Measurements from ENCODE around the gene PEX11G.

The PEX11G gene

DNA sequence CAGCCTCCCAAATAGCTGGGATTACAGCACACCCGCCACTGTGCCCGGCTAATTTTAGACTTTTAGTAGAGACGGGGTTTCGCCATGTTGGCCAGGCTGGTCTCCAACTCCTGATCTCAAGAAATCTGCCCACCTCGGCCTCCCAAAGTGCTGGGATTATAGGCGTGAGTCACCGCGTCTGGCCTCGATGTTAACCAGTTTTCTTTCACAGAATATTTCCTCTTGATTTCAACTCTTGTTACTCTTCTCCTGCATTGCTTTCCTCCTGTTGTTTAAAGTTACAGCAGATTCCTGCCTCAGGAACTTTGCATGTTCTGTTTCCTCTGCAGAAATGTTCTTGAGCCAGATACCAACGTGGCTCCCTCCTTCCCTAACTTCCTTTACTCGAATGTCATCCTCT is 3.7 kb upstream of the PEX11G start:
- TF ChIP-seq, protein P1, sequence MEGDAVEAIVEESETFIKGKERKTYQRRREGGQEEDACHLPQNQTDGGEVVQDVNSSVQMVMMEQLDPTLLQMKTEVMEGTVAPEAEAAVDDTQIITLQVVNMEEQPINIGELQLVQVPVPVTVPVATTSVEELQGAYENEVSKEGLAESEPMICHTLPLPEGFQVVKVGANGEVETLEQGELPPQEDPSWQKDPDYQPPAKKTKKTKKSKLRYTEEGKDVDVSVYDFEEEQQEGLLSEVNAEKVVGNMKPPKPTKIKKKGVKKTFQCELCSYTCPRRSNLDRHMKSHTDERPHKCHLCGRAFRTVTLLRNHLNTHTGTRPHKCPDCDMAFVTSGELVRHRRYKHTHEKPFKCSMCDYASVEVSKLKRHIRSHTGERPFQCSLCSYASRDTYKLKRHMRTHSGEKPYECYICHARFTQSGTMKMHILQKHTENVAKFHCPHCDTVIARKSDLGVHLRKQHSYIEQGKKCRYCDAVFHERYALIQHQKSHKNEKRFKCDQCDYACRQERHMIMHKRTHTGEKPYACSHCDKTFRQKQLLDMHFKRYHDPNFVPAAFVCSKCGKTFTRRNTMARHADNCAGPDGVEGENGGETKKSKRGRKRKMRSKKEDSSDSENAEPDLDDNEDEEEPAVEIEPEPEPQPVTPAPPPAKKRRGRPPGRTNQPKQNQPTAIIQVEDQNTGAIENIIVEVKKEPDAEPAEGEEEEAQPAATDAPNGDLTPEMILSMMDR (IDR thresholded peaks at IDR 0.05; ENCODE audit: low read depth, low read length): no peak
- peaks cover 3% of the 10 kb centered on the region for H3K27me3 ChIP-seq (ENCODE audit: insufficient read depth, low read depth, severe bottlenecking)

DNA sequence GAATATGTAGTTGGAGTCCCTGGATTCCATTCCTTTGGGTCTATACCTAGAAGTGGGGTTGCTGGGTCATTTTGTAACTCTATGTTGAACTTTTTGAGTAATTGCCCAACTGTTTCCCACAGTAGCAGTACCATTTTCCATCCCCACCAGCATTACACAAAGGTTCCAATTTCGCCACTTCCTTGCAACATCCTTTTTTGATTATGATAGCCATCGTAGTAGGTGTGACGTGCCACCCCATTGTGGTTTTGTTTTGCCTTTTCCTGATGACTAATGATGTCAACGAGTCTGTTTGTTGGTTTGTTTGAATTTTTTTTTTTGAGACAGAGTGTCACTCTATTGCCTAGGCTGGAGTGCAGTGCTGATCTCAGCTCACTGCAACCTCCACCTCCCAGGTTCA is 3.3 kb upstream of the PEX11G start:
- H3K4me3 ChIP-seq (ENCODE audit: low read depth, low read length): no peak overlapping the region
- no peak for DNase-seq
- H3K27me3 ChIP-seq (ENCODE audit: insufficient read depth, low read depth, severe bottlenecking): peaks cover 3% of the 10 kb centered on the region
- no peak overlapping the region for H3K27ac ChIP-seq
- TF ChIP-seq, protein P1 (IDR thresholded peaks at IDR 0.05; ENCODE audit: low read depth, low read length): no peak
- H3K36me3 ChIP-seq: no peaks in the 10 kb centered on the region
- no peaks in the 10 kb centered on the region for H3K9me3 ChIP-seq (ENCODE audit: severe bottlenecking)

More for the DNA sequence above, 3.7 kb upstream of the PEX11G start:
- no peak for DNase-seq
- no peak overlapping the region for H3K27ac ChIP-seq
- H3K36me3 ChIP-seq: no peaks in the 10 kb centered on the region
- no peak overlapping the region for H3K4me3 ChIP-seq (ENCODE audit: low read depth, low read length)
- no peaks in the 10 kb centered on the region for H3K9me3 ChIP-seq (ENCODE audit: severe bottlenecking)

DNA sequence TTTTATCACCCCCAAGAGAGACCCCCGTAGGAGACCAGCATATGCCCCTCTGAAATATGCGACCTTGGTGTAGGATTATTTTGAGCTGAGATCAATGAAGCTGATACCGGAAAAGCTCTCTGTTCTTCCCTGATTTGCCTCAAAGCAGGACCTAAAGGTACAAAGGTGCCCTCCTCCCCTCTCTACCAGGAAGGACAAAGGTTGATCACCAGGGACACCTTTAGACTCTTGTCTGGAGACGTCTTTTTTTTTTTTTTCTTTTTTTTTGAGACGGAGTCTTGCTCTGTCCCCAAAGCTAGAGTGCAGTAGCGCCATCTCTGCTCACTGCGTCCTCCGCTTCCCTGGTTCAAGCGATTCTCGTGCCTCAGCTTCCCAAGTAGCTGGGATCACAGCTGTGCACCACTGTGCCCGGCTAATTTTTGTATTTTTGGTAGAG is 792 bp upstream of the PEX11G start:
- no peaks in the 10 kb centered on the region for H3K9me3 ChIP-seq (ENCODE audit: severe bottlenecking)
- no peaks in the 10 kb centered on the region for H3K27me3 ChIP-seq (ENCODE audit: insufficient read depth, low read depth, severe bottlenecking)
- H3K4me3 ChIP-seq (ENCODE audit: low read depth, low read length): no peak overlapping the region
- TF ChIP-seq, protein P1 (IDR thresholded peaks at IDR 0.05; ENCODE audit: low read depth, low read length): no peak
- no peak overlapping the region for H3K27ac ChIP-seq
- H3K36me3 ChIP-seq: no peaks in the 10 kb centered on the region
- DNase-seq: no peak

DNA sequence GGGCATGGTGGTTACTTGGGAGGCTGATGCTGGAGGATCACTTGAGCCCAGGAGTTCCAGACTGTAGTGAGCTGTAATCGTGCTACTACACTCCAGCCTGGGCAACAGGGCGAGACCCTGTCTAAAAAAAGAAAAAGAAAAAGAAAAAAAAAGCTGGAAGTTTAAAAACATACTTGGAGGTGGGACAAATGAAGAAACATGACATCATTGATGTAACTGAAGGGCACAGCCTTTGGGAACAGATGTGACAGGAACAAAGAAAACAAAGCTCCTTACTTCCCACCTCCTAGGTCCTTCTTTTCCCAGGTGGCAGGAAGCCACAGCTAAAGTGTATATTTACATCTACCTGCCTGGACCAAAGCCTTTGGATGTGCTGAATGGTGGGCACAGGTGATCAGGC is 1.9 kb downstream of the PEX11G start:
- TF ChIP-seq, protein P1 (IDR thresholded peaks at IDR 0.05; ENCODE audit: low read depth, low read length): no peak
- Histone ChIP-seq H3K36me3 (no peaks in the 10 kb centered on the region), H3K27me3 (ENCODE audit: insufficient read depth, low read depth, severe bottlenecking) (no peaks in the 10 kb centered on the region), H3K9me3 (ENCODE audit: severe bottlenecking) (no peaks in the 10 kb centered on the region), H3K4me3 (ENCODE audit: low read depth, low read length) (no peak overlapping the region), H3K27ac (no peak overlapping the region)
- DNase-seq: no peak

DNA sequence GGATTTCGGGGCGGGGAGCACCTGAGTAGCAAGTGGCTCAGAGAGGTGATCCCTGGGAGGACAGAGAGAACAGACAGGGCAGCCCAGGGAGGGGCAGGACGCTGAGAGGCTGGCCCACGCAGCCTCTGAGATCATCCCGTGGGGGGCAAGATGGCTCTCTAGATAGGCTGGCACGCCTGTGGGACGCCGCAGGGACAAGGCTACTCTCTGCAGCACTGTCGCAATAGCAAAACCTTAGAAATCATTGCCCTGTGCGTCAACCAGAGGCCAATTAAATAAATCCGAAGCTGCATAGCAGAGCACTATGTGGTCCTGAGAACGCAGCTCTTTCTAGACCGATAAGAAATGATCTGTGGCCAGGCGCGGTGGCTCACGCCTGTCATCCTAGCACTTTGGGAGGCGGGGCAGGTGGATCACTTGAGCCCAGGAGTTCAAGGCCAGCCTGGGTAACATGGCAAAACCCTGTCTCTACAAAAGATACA is 5.1 kb downstream of the PEX11G start:
- H3K27me3 ChIP-seq (ENCODE audit: insufficient read depth, low read depth, severe bottlenecking): no peaks in the 10 kb centered on the region
- no peak for DNase-seq
- no peaks in the 10 kb centered on the region for H3K36me3 ChIP-seq
- peaks cover 5% of the 10 kb centered on the region for H3K9me3 ChIP-seq (ENCODE audit: severe bottlenecking)
- H3K27ac ChIP-seq: no peak overlapping the region
- H3K4me3 ChIP-seq (ENCODE audit: low read depth, low read length): no peak overlapping the region
- TF ChIP-seq, protein P1 (IDR thresholded peaks at IDR 0.05; ENCODE audit: low read depth, low read length): no peak
